Left cardiac atrium (tissue), 4 donors: ENCODE results near the gene TRPM7. TPM values are rescaled to one million over a fixed set of nuclear protein-coding genes. Genes with fewer than 3 reads are reported as not detected.
A peak's percentile ranks its signal among the peaks of the same experiment; 100 is the strongest.
"Not testable (repeated sequence)": the region's sequence is repeated elsewhere in the genome, so short reads cannot be mapped to it uniquely, and the experiment has no call there.

Experiments
- ATAC-seq, 2 donors: fragments of 200-7000 bp; cut with Tn5 transposase; one replicate each; pipeline ENCODE4 v1.9.1; 2020; ENCODE audit warnings: mild to moderate bottlenecking in 2 of 2, moderate library complexity in 2 of 2
- DNase-seq: peaks from one replicate; pipeline ENCODE4 v3.0.0-alpha.2; 2020
- intact Hi-C, 2 donors: fragments of 100-400 bp; cut with DNase I; formaldehyde crosslinking; loops; one replicate each; pipeline versions ENCODE4 v1.14.1 to v1.15.1; 2022 to 2023
- long read RNA-seq: library from polyadenylated mRNA; unstranded; transcript quantifications from one replicate; pipeline ENCODE4 v2.0.0, GENCODE V29; 2021
- total RNA-seq, 2 donors: library from RNA; stranded (reverse); fragmentation: NEBNext Ultra II Directional; extraction: Animal tissue kit (Norgen Biotek cat#: 25700); gene quantifications; one replicate each; pipeline ENCODE4 v1.2.1, GENCODE V29; 2021
- donor health status: DM: no; HTN: yes; CAD: no.
- donor health status: DM: no; HTN: yes; CAD: no; lungs with severe emphysema.
- donor health status: DM: yes; HTN: yes; CAD: no.
- donor health status: Dilated cardiomyopathy.

The TRPM7 gene
- total RNA-seq: 10 to 100 TPM; 21.1 to 29.4 TPM
- long read RNA-seq, partial matches to known transcripts: 5 of 7 reads
- long read RNA-seq, other reads (novel, unspliced or antisense): 2 of 7 reads

- DNase-seq: peak; percentile 92
- intact Hi-C loops: loop anchor here (5.0 to 10.0 kb wide), 2 partner anchors 78 to 81 kb away; partner anchors contain the start of gene SPPL2A (in 2 of the 2)
- peak; percentile 98 for ATAC-seq
Measured at GRCh38 chr15:50686469-50687301, at the start of gene TRPM7. TRPM7 (minus strand) TSS chr15:50686797; CDS start chr15:50686533, 264 bp downstream.

- intact Hi-C loops: no loop called here
- no peak for ATAC-seq
- DNase-seq: no peak
Measured at GRCh38 chr15:50735156-50735555, 48.6 kb upstream of the TRPM7 start.

GRCh38 chr15:50726315-50726714, 39.7 kb upstream of the TRPM7 start:
- intact Hi-C loops: no loop called here
- ATAC-seq (no peak), DNase-seq (no peak)

- no peak for ATAC-seq
- intact Hi-C loops: loop anchor here in 1 of 2 donors (5.0 kb wide), 1 partner anchor 36 kb away; no protein-coding TSS in a partner anchor
- no peak for DNase-seq
Measured at GRCh38 chr15:50718700-50719125, 32.1 kb upstream of the TRPM7 start.

GRCh38 chr15:50712018-50712417, 25.4 kb upstream of the TRPM7 start:
- intact Hi-C loops: loop anchor here in 1 of 2 donors (5.0 kb wide), 1 partner anchor 50 kb away; no protein-coding TSS in a partner anchor
- ATAC-seq (no peak), DNase-seq (no peak)

- intact Hi-C loops: loop anchor here in 1 of 2 donors (5.0 kb wide), 1 partner anchor 52 kb away; no protein-coding TSS in a partner anchor
- DNase-seq (no peak), ATAC-seq (peak; percentile 69 to 84)
Measured at GRCh38 chr15:50710585-50710984, 24.0 kb upstream of the TRPM7 start.

- intact Hi-C loops: no loop called here
- peak in 1 of 2 donors; percentile 54 for ATAC-seq
- DNase-seq: no peak
Measured at GRCh38 chr15:50707878-50708427, 21.4 kb upstream of the TRPM7 start.

GRCh38 chr15:50702762-50703334, 16.3 kb upstream of the TRPM7 start:
- DNase-seq (no peak), ATAC-seq (no peak)
- intact Hi-C loops: no loop called here

- intact Hi-C loops: no loop called here
- no peak for DNase-seq
Measured at GRCh38 chr15:50698101-50698500, 11.5 kb upstream of the TRPM7 start.

GRCh38 chr15:50697109-50697797, 10.7 kb upstream of the TRPM7 start:
- intact Hi-C loops: no loop called here
- ATAC-seq: no peak
- DNase-seq: no peak

More at GRCh38 chr15:50698101-50698500, 11.5 kb upstream of the TRPM7 start:
- no peak for ATAC-seq

GRCh38 chr15:50694634-50695165, 8.1 kb upstream of the TRPM7 start:
- intact Hi-C loops, DNase-seq, ATAC-seq: not testable (repeated sequence)

GRCh38 chr15:50687302-50687902, 805 bp upstream of the TRPM7 start:
- intact Hi-C loops: loop anchor here (5.0 to 10.0 kb wide), 2 partner anchors 77 to 80 kb away; partner anchors contain the start of gene SPPL2A (in 2 of the 2)
- ATAC-seq: peak in 1 of 2 donors; percentile 2
- DNase-seq: no peak

- ATAC-seq: peak; percentile 65 to 80
- peak; percentile 70 for DNase-seq
- intact Hi-C loops: loop anchor here (5.0 to 10.0 kb wide), 2 partner anchors 79 to 81 kb away; partner anchors contain the start of gene SPPL2A (in 2 of the 2)
Measured at GRCh38 chr15:50685976-50686468, 575 bp downstream of the TRPM7 start.

GRCh38 chr15:50685191-50685975, 1.2 kb downstream of the TRPM7 start:
- DNase-seq: no peak
- no peak for ATAC-seq
- intact Hi-C loops: loop anchor here (5.0 to 10.0 kb wide), 2 partner anchors 79 to 82 kb away; partner anchors contain the start of gene SPPL2A (in 2 of the 2)

GRCh38 chr15:50681467-50681866, 5.1 kb downstream of the TRPM7 start:
- DNase-seq: no peak
- no peak for ATAC-seq
- intact Hi-C loops: loop anchor here (5.0 to 10.0 kb wide), 2 partner anchors 36 to 83 kb away; partner anchors contain the start of gene SPPL2A (in 1 of the 2)

- peak; percentile 55 to 91 for ATAC-seq
- intact Hi-C loops: no loop called here
- no peak for DNase-seq
Measured at GRCh38 chr15:50676799-50677483, 9.7 kb downstream of the TRPM7 start.
